ENCODE data around the gene ALB. TPM values are rescaled to one million over a fixed set of nuclear protein-coding genes. Genes with fewer than 3 reads are reported as not detected.

ALB gene
- total and polyA plus RNA-seq, 2 of the 8 experiments (the other 6 are each of a cell fraction or from before 2014, with no cell fraction given) = 0.12 TPM; not detected in 1

- POLR2A ChIA-PET (ENCODE audit: partially characterized antibody) = no interaction called here
- H4K5ac ChIP-seq (ENCODE audit: insufficient read length, low read depth, low read length) = no peak overlapping the region
- FAIRE-seq (no peak), DNase-seq (ENCODE audit: low read depth in 1 of 2, low spot score in 2 of 2) (no peak)
- H4K91ac ChIP-seq (replicated peaks; ENCODE audit: insufficient read length, low read length) = no peak overlapping the region
- no peak overlapping the region for H2AK5ac ChIP-seq (ENCODE audit: low read depth, low read length)
- H3K79me2 ChIP-seq (ENCODE audit: control insufficient read depth in 1 of 2, insufficient read depth in 2 of 2, low read length in 2 of 2) = no peaks in the 10 kb centered on the region
- H3K56ac ChIP-seq (replicated peaks; ENCODE audit: insufficient read length, low read depth, low read length) = no peak overlapping the region
- H3K23ac ChIP-seq (ENCODE audit: insufficient read length) = no peak overlapping the region
- no peaks in the 10 kb centered on the region for H3K79me1 ChIP-seq (ENCODE audit: low read depth, low read length)
- H3K4me3 ChIP-seq (ENCODE audit: extremely low read depth in 1 of 4, insufficient read depth in 2 of 4, low read depth in 3 of 4, low read length in 4 of 4) = no peak overlapping the region
- H3K4me1 ChIP-seq (replicated peaks in 1 of 4; ENCODE audit: control insufficient read depth in 3 of 4, insufficient read depth in 4 of 4, low read length in 3 of 4) = peaks cover 0 to 4% (median 1%) of the 10 kb centered on the region in 4 experiments; a peak in 2 of 7 replicates
- H2BK20ac ChIP-seq (ENCODE audit: low read length) = no peak overlapping the region
- no peak overlapping the region for H4K8ac ChIP-seq (ENCODE audit: extremely low read depth, insufficient read depth, low read length)
- no peak overlapping the region for H2BK12ac ChIP-seq (ENCODE audit: low read depth, low read length)
- no peak overlapping the region for H2AFZ ChIP-seq (ENCODE audit: low read length)
- H3K4me2 ChIP-seq (ENCODE audit: insufficient read depth in 1 of 2, low read depth in 2 of 2, low read length in 2 of 2) = no peak overlapping the region
- H3K4ac ChIP-seq (replicated peaks; ENCODE audit: insufficient read length, low read depth, low read length) = no peak overlapping the region
- CTCF ChIA-PET (ENCODE audit: partially characterized antibody) = interaction anchor here (2.4 kb wide), 1 partner anchor 27 kb away, joined by 6 read pairs; no protein-coding TSS in a partner anchor
- no peak overlapping the region for H3K9ac ChIP-seq (replicated peaks in 1 of 4; ENCODE audit: extremely low read depth in 1 of 4, low read depth in 3 of 4, low read length in 3 of 4)
- no peak overlapping the region for H3K18ac ChIP-seq (ENCODE audit: extremely low read depth, low read length)
- H3K14ac ChIP-seq (ENCODE audit: insufficient read length) = no peak overlapping the region
- no peaks in the 10 kb centered on the region for H3K23me2 ChIP-seq (ENCODE audit: low read depth, low read length)
- no peak overlapping the region for H3K27ac ChIP-seq (ENCODE audit: low read depth, low read length)
- 81% methylated on average over 2 of the region's 2 CpGs; no CpG with 5 or more reads in 1 of the 2 experiments for WGBS, 2 experiments (ENCODE audit: extremely low coverage in 1 of 2, insufficient coverage in 1 of 2, insufficient read length in 1 of 2, insufficient replicate concordance in 2 of 2, low coverage in 1 of 2, low lambda C conversion rate in 2 of 2, missing lambda C conversion rate in 1 of 2)
- no peaks in the 10 kb centered on the region for H3K27me3 ChIP-seq (replicated peaks in 1 of 4; ENCODE audit: control insufficient read depth in 3 of 4, extremely low read depth in 1 of 4, insufficient read depth in 3 of 4, low read length in 3 of 4)
- no peak overlapping the region for H2BK120ac ChIP-seq (replicated peaks; ENCODE audit: low read depth, low read length)
- no peak overlapping the region for H2BK15ac ChIP-seq (ENCODE audit: low read length)
- no peaks in the 10 kb centered on the region for H3K9me3 ChIP-seq (ENCODE audit: insufficient read depth in 2 of 2, low read depth in 1 of 2, low read length in 1 of 2)
- no peaks in the 10 kb centered on the region for H4K20me1 ChIP-seq (replicated peaks in 1 of 2; ENCODE audit: control insufficient read depth in 1 of 2, insufficient read depth in 2 of 2, low read length in 2 of 2)
- no peaks in the 10 kb centered on the region for H3K36me3 ChIP-seq (ENCODE audit: control insufficient read depth in 2 of 4, insufficient read depth in 4 of 4, low read length in 3 of 4)
- no peak overlapping the region for H2BK5ac ChIP-seq (ENCODE audit: low read depth, low read length)
- TF ChIP-seq KDM5A (IDR thresholded peaks at IDR 0.05; ENCODE audit: low read length) (no peak), BCL11A (IDR thresholded peaks at IDR 0.05; ENCODE audit: low read depth in 2 of 2, low read length in 2 of 2) (no peak), GABPA (IDR thresholded peaks at IDR 0.05; ENCODE audit: borderline replicate concordance, insufficient read depth, low read length) (no peak), CHD2 (IDR thresholded peaks at IDR 0.05; ENCODE audit: low read length) (no peak), YY1 (IDR thresholded peaks at IDR 0.05; ENCODE audit: low read depth, low read length) (no peak), CBX5 (IDR thresholded peaks at IDR 0.05; ENCODE audit: low read depth, low read length) (no peak), FOSL1 (IDR thresholded peaks at IDR 0.05; ENCODE audit: insufficient read depth, low read depth, low read length) (no peak), SP4 (IDR thresholded peaks at IDR 0.05; ENCODE audit: low read length) (no peak), MAFK (IDR thresholded peaks at IDR 0.05; ENCODE audit: low read depth, low read length) (no peak), ASH2L (IDR thresholded peaks at IDR 0.05; ENCODE audit: low read length) (no peak), CREB1 (IDR thresholded peaks at IDR 0.05) (no peak), ZNF274 (IDR thresholded peaks at IDR 0.05; ENCODE audit: borderline replicate concordance, extremely low read depth, low read length) (no peak)
Measured at GRCh38 chr4:73407227-73407673, 3.2 kb downstream of the ALB start.

Measured in H1 (cell line).